GM12873 (cell line): ENCODE measurements around the gene GXYLT1.

Source experiments
- CTCF ChIP-seq: IDR thresholded peaks from 2 replicates; pipeline ENCODE4 v1.5.1; 2012; ENCODE audit warnings: low read depth, mild to moderate bottlenecking, moderate library complexity, low read length, control low read depth; ENCODE audit not compliant: insufficient read depth; ENCODE audit errors: missing control alignments

Gene GXYLT1

GRCh38 chr12:42109031-42109430 lies 35.6 kb downstream of the GXYLT1 start:
- no peak for TF ChIP-seq CTCF

- no peak for TF ChIP-seq CTCF
These were observed 39.9 kb downstream of the GXYLT1 start for GRCh38 chr12:42104784-42105183.

- no peak for TF ChIP-seq CTCF
These were observed 40.6 kb downstream of the GXYLT1 start for GRCh38 chr12:42104087-42104486.

- TF ChIP-seq CTCF: no peak
These were observed 41.5 kb downstream of the GXYLT1 start for GRCh38 chr12:42103155-42103554.

GRCh38 chr12:42102720-42103119 lies 42.0 kb downstream of the GXYLT1 start:
- TF ChIP-seq CTCF: no peak

- no peak for TF ChIP-seq CTCF
These were observed 45.2 kb downstream of the GXYLT1 start for GRCh38 chr12:42099433-42099832.

- TF ChIP-seq CTCF: no peak
These were observed 46.7 kb downstream of the GXYLT1 start for GRCh38 chr12:42097971-42098370.
